Hematopoietic multipotent progenitor cell treated with erythropoietin and hydrocortisone succinate and interleukin-3 and kit ligand, for 15 days (in vitro differentiated cells): ENCODE results near the gene CSNK2A3.
"Not testable (repeated sequence)": the region's sequence is repeated elsewhere in the genome, so short reads cannot be mapped to it uniquely, and the experiment has no call there.

Source experiments
- DNase-seq: peaks from one replicate; pipeline ENCODE4 v3.0.0-alpha.2; 2015; ENCODE audit warnings: low spot score

Gene CSNK2A3

GRCh38 chr11:11379661-11380060 lies 26.6 kb upstream of the CSNK2A3 start:
- no peak for DNase-seq

- no peak for DNase-seq
Observed at GRCh38 chr11:11378184-11378940, 25.3 kb upstream of the CSNK2A3 start.

- DNase-seq = no peak
Observed at GRCh38 chr11:11374358-11375148, 21.5 kb upstream of the CSNK2A3 start.

- DNase-seq = no peak
Observed at GRCh38 chr11:11373934-11374333, 20.9 kb upstream of the CSNK2A3 start.

- DNase-seq = no peak
Observed at GRCh38 chr11:11372461-11372860, 19.4 kb upstream of the CSNK2A3 start.

- DNase-seq = no peak
Observed at GRCh38 chr11:11370962-11371303, 17.9 kb upstream of the CSNK2A3 start.

GRCh38 chr11:11370255-11370961 lies 17.4 kb upstream of the CSNK2A3 start:
- DNase-seq = no peak

GRCh38 chr11:11366793-11367192 lies 13.7 kb upstream of the CSNK2A3 start:
- DNase-seq = no peak

- DNase-seq = no peak
Observed at GRCh38 chr11:11363674-11364073, 10.6 kb upstream of the CSNK2A3 start.

GRCh38 chr11:11359611-11360010 lies 6.6 kb upstream of the CSNK2A3 start:
- DNase-seq = no peak

GRCh38 chr11:11356842-11357241 lies 3.8 kb upstream of the CSNK2A3 start:
- DNase-seq = no peak

- not testable (repeated sequence) for DNase-seq
Observed at GRCh38 chr11:11351851-11352250, 1.2 kb downstream of the CSNK2A3 start.

GRCh38 chr11:11351042-11351586 lies 1.9 kb downstream of the CSNK2A3 start:
- no peak for DNase-seq

GRCh38 chr11:11349870-11350337 lies 3.1 kb downstream of the CSNK2A3 start:
- DNase-seq = no peak

GRCh38 chr11:11349106-11349825 lies 3.8 kb downstream of the CSNK2A3 start:
- no peak for DNase-seq

GRCh38 chr11:11348303-11348702 lies 4.7 kb downstream of the CSNK2A3 start:
- DNase-seq = no peak

- DNase-seq = no peak
Observed at GRCh38 chr11:11347592-11347991, 5.5 kb downstream of the CSNK2A3 start.

GRCh38 chr11:11346303-11346702 lies 6.7 kb downstream of the CSNK2A3 start:
- no peak for DNase-seq

GRCh38 chr11:11345099-11345498 lies 8.0 kb downstream of the CSNK2A3 start:
- no peak for DNase-seq

- no peak for DNase-seq
Observed at GRCh38 chr11:11344045-11344444, 9.0 kb downstream of the CSNK2A3 start.

- no peak for DNase-seq
Observed at GRCh38 chr11:11338304-11338703, 14.7 kb downstream of the CSNK2A3 start.

- no peak for DNase-seq
Observed at GRCh38 chr11:11336664-11337063, 16.4 kb downstream of the CSNK2A3 start.
